Measurements from ENCODE around the gene ZNF232.
"Not testable (repeated sequence)": the region's sequence is repeated elsewhere in the genome, so short reads cannot be mapped to it uniquely, and the experiment has no call there.

- not testable (repeated sequence) for TF ChIP-seq CTCF (conservative IDR thresholded peaks at IDR 0.05); EZH2 (IDR thresholded peaks at IDR 0.05; ENCODE audit: low read depth)
These were observed 18.1 kb upstream of the ZNF232 start for GRCh38 chr17:5129770-5130169.

Data from PC-9 (cell line).